Measurements from ENCODE around the gene MSRB3. TPM values are rescaled to one million over a fixed set of nuclear protein-coding genes. Genes with fewer than 3 reads are reported as not detected.

Gene MSRB3
- total RNA-seq, 2 donors from 2014 or later: 3.6 to 14.5 TPM

GRCh38 chr12:65326616-65327015, 48.1 kb downstream of the MSRB3 start:
- Histone ChIP-seq H3K27me3 (no peaks in the 10 kb centered on the region), H3K4me1 (peaks cover 8% of the 10 kb centered on the region), H3K4me3 (no peak overlapping the region), H3K9me3 (no peaks in the 10 kb centered on the region), H3K36me3 (replicated peaks in 1 of 2; ENCODE audit: insufficient read depth in 1 of 2, low read depth in 2 of 2) (no peaks in the 10 kb centered on the region), H3K27ac (peak overlapping the region in 1 of 4 donors; percentile 47)
- ATAC-seq (no peak), DNase-seq (no peak)
- 64 to 77% methylated on average over 5 of the region's 5 CpGs for WGBS, 2 donors
- TF ChIP-seq POLR2A (IDR thresholded peaks at IDR 0.05) (no peak), CTCF (IDR thresholded peaks at IDR 0.05) (no peak)
- intact Hi-C loops (cut with DNase I): no loop called here

DNA sequence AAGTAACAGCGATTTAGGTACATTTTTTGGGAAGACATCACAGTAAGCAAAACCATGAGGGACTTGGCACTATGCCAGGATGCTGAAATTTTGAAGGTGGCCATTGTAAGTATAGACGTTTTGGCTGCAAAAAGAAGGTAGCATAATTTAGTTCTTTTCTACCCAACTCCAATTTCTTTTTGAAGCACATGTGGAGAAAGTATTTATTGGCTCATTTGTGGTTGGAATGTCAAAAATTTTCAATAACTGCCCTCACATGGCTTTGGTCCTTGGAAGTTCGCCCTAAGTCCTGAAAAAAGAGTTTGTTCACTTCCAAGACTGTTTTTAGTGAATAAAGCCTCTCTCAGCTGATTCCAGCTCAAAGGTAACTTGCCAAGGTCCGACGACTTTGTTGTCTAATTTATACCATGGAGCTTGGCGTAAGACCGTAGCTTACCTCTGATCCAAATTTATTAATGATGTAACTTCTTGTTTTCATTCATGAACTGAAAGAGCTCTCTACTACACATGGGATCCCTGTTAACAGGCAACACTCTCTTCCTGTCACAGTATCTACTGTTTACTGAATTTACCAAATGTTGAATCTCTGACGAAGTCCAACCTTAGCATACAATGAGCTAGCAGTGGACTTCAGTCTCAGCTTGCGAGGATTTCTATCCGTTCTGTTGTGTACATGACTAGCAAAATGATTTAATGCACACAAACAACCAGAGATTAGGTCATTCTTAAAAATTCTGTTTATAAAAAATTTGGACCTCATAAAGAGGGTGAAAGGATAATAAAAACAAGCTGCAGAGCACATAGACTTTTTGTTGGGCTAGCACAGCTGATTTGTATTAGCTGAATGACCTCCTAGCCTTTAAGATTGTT, 49.0 kb downstream of the MSRB3 start:
- Histone ChIP-seq H3K4me1 (peaks cover 8% of the 10 kb centered on the region), H3K9me3 (no peaks in the 10 kb centered on the region), H3K4me3 (no peak overlapping the region), H3K27me3 (no peaks in the 10 kb centered on the region), H3K36me3 (replicated peaks in 1 of 2; ENCODE audit: insufficient read depth in 1 of 2, low read depth in 2 of 2) (no peaks in the 10 kb centered on the region), H3K27ac (peak overlapping the region in 2 of 4 donors; percentile 29 to 47)
- intact Hi-C loops (cut with DNase I): no loop called here
- TF ChIP-seq POLR2A (IDR thresholded peaks at IDR 0.05) (no peak), CTCF (IDR thresholded peaks at IDR 0.05) (no peak)
- 44 to 46% methylated on average over 10 of the region's 10 CpGs for whole genome bisulfite sequencing, 2 donors
- DNase-seq (no peak), ATAC-seq (peak; percentile 48)

DNA sequence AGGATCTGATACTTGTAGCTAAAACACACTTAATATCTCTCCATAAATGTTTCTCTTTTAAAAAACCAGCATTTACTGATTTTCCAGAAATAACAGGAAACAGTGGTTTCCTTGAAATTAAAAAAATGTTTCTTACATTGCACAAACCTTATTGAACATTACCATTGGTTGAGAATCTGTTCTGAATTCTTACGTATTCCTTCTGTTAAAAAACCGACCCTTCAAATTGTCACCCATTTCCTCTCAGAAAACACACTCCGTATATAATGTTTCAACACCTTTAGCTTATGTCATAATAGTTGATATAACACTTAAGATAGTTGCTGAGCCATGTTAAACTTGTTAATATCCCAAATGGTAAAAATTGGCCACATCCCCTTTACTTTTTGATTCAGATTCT, 51.2 kb downstream of the MSRB3 start:
- no peak for DNase-seq
- intact Hi-C loops (cut with DNase I): no loop called here
- no peaks in the 10 kb centered on the region for H3K36me3 ChIP-seq (replicated peaks in 1 of 2; ENCODE audit: insufficient read depth in 1 of 2, low read depth in 2 of 2)
- H3K4me3 ChIP-seq: no peak overlapping the region
- no peak overlapping the region for H3K27ac ChIP-seq
- 74 to 80% methylated on average over 3 of the region's 3 CpGs for WGBS, 2 donors
- H3K27me3 ChIP-seq: no peaks in the 10 kb centered on the region
- H3K9me3 ChIP-seq: no peaks in the 10 kb centered on the region
- no peak for ATAC-seq
- TF ChIP-seq CTCF (IDR thresholded peaks at IDR 0.05): no peak
- TF ChIP-seq POLR2A (IDR thresholded peaks at IDR 0.05): no peak
- no peaks in the 10 kb centered on the region for H3K4me1 ChIP-seq

DNA sequence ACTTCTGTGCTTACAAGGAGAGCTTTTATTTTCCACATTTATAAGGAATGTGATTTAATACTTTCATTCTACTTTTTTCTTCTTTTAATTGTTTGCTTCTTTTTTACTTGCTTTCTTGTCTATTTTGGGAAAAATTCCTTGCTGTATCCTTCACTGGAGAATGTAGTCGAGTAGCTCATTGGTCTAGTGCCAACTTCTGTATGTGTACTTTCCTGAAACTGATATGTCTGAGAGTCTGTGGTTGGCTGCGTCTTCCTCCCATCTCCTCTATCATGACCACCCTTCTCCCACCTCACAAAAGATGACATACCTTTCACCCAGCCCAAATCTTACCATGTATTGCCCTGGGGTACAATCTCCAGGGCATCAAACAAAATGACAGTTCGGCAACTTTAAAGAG, 51.8 kb downstream of the MSRB3 start:
- no peaks in the 10 kb centered on the region for H3K4me1 ChIP-seq
- intact Hi-C loops (cut with DNase I): no loop called here
- no peaks in the 10 kb centered on the region for H3K9me3 ChIP-seq
- 47 to 61% methylated on average over 3 of the region's 3 CpGs for WGBS, 2 donors
- H3K27me3 ChIP-seq: no peaks in the 10 kb centered on the region
- no peak overlapping the region for H3K27ac ChIP-seq
- DNase-seq (no peak), ATAC-seq (no peak)
- no peak for TF ChIP-seq POLR2A (IDR thresholded peaks at IDR 0.05)
- no peak for TF ChIP-seq CTCF (IDR thresholded peaks at IDR 0.05)
- H3K4me3 ChIP-seq: no peak overlapping the region
- H3K36me3 ChIP-seq (replicated peaks in 1 of 2; ENCODE audit: insufficient read depth in 1 of 2, low read depth in 2 of 2): no peaks in the 10 kb centered on the region

DNA sequence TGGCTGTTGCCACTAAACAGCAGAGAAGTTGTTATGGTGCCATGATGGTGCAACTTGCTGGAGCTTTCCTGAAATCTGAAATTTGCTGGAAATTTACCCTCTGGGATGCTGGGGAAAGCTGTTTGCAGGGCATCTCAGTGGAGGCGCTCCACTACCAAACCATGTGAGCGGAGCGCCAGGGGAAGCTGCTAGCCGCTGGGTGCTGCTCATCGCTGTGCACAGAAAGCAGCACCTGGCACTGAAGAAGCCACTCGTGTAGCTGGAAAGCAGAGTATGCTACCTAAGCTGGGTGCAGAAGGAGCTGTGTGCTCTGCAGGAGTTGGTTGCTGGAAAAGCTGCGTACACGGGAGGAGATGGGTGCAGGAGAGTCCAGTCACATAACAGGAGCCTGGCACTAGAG, 53.0 kb downstream of the MSRB3 start:
- ATAC-seq: no peak
- no peak overlapping the region for H3K4me3 ChIP-seq
- no peaks in the 10 kb centered on the region for H3K36me3 ChIP-seq (replicated peaks in 1 of 2; ENCODE audit: insufficient read depth in 1 of 2, low read depth in 2 of 2)
- no peaks in the 10 kb centered on the region for H3K4me1 ChIP-seq
- DNase-seq: no peak
- intact Hi-C loops (cut with DNase I): no loop called here
- H3K9me3 ChIP-seq: no peaks in the 10 kb centered on the region
- TF ChIP-seq CTCF (IDR thresholded peaks at IDR 0.05) (no peak), POLR2A (IDR thresholded peaks at IDR 0.05) (no peak)
- WGBS, 2 donors: 90 to 92% methylated on average over 8 of the region's 8 CpGs
- H3K27ac ChIP-seq: no peak overlapping the region
- no peaks in the 10 kb centered on the region for H3K27me3 ChIP-seq

Measured in body of pancreas (tissue), 4 donors.